Measurements from ENCODE around the gene ARHGAP15.
A peak's percentile ranks its signal among the peaks of the same experiment; 100 is the strongest.

The ARHGAP15 gene

GRCh38 chr2:143498496-143498895 lies 369.3 kb downstream of the ARHGAP15 start:
- H3K27ac ChIP-seq = no peak overlapping the region
- TF ChIP-seq CTCF (conservative IDR thresholded peaks at IDR 0.05) = no peak

GRCh38 chr2:143499061-143499460 lies 369.8 kb downstream of the ARHGAP15 start:
- H3K27ac ChIP-seq = no peak overlapping the region
- TF ChIP-seq CTCF (conservative IDR thresholded peaks at IDR 0.05) = no peak

GRCh38 chr2:143501106-143501676 lies 372.0 kb downstream of the ARHGAP15 start:
- no peak overlapping the region for H3K27ac ChIP-seq
- TF ChIP-seq CTCF (conservative IDR thresholded peaks at IDR 0.05) = no peak

GRCh38 chr2:143503280-143503679 lies 374.1 kb downstream of the ARHGAP15 start:
- H3K27ac ChIP-seq = no peak overlapping the region
- TF ChIP-seq CTCF (conservative IDR thresholded peaks at IDR 0.05) = no peak

- no peak overlapping the region for H3K27ac ChIP-seq
- TF ChIP-seq CTCF (conservative IDR thresholded peaks at IDR 0.05) = no peak
Observed at GRCh38 chr2:143504397-143504796, 375.2 kb downstream of the ARHGAP15 start.

GRCh38 chr2:143505542-143505941 lies 376.3 kb downstream of the ARHGAP15 start:
- TF ChIP-seq CTCF (conservative IDR thresholded peaks at IDR 0.05) = no peak
- H3K27ac ChIP-seq = no peak overlapping the region

GRCh38 chr2:143513081-143513480 lies 383.9 kb downstream of the ARHGAP15 start:
- H3K27ac ChIP-seq = no peak overlapping the region
- TF ChIP-seq CTCF (conservative IDR thresholded peaks at IDR 0.05) = peak; percentile 62
